ENCODE data around the gene DGKI.

Gene DGKI

DNA sequence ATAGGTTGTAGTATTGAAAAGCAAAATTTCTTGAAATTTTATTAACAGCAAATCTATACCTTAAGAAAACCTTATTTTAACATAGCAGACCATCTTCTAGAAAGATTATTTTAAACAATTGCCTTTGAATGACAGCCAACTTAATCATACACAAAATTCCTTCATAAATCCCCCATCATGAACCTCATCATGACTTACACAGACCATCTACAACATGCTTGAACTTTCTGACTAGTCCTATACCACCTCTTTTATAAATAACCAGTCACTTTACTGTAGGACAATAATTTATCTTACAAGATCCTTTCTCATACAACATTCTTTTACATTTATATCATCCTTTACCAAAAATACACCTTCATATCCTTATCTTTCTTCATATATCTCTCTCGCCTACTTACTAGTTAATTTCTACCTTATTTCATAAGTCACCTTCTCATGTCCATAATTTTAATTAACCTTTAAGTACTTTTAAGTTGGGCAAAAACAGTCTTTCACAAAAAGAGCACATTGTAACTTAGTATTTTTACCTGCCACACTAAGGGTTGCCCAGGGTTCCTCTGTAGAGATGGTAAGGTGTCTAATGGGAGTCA lies 486.6 kb downstream of the DGKI start:
- H3K18ac ChIP-seq (ENCODE audit: low read length), result no peak overlapping the region
- no peak overlapping the region for H3K9ac ChIP-seq (ENCODE audit: low read length)
- no peak overlapping the region for H3K23ac ChIP-seq (ENCODE audit: low read length)
- no peaks in the 10 kb centered on the region for H3K36me3 ChIP-seq (ENCODE audit: control insufficient read depth in 1 of 2, insufficient read depth in 2 of 2, low read length in 2 of 2)
- H3K4me3 ChIP-seq (ENCODE audit: low read depth, low read length), result no peak overlapping the region
- no peak overlapping the region for H3K4me2 ChIP-seq (ENCODE audit: low read length)
- H3K79me1 ChIP-seq (ENCODE audit: low read length), result no peaks in the 10 kb centered on the region
- H2AFZ ChIP-seq (ENCODE audit: insufficient read depth, low read length, poor library complexity), result no peak overlapping the region
- H4K91ac ChIP-seq (ENCODE audit: low read depth, low read length), result no peak overlapping the region
- H3K79me2 ChIP-seq (ENCODE audit: control insufficient read depth, insufficient read depth, low read length, poor library complexity), result no peaks in the 10 kb centered on the region
- H4K12ac ChIP-seq (ENCODE audit: low read depth, low read length), result no peak overlapping the region
- no peak overlapping the region for H2BK120ac ChIP-seq (ENCODE audit: insufficient read depth, low read length, poor library complexity)
- H3K9me3 ChIP-seq (ENCODE audit: insufficient read depth, low read depth, low read length), result peaks cover 8% of the 10 kb centered on the region
- no peak overlapping the region for H2BK12ac ChIP-seq (ENCODE audit: low read length)
- H3K4ac ChIP-seq (ENCODE audit: low read depth, low read length), result no peak overlapping the region
- 67% methylated on average over 1 of the region's 1 CpG for WGBS (ENCODE audit: extremely low coverage, insufficient coverage, insufficient read length)
- no peak for DNase-seq
- no peak overlapping the region for H2BK5ac ChIP-seq (ENCODE audit: low read depth, low read length, poor library complexity)
- H3K14ac ChIP-seq (ENCODE audit: low read length), result no peak overlapping the region
- H4K8ac ChIP-seq (ENCODE audit: low read depth, low read length), result no peak overlapping the region
- no peaks in the 10 kb centered on the region for H3K27me3 ChIP-seq (ENCODE audit: insufficient read depth, low read length)
- H3K27ac ChIP-seq (ENCODE audit: low read depth, low read length), result no peak overlapping the region
- no peaks in the 10 kb centered on the region for H3K4me1 ChIP-seq (ENCODE audit: control insufficient read depth in 1 of 2, insufficient read depth in 2 of 2, low read length in 2 of 2)
- H2AK5ac ChIP-seq (ENCODE audit: low read length), result no peak overlapping the region

- Histone ChIP-seq H2BK12ac (ENCODE audit: low read length) (no peak overlapping the region), H2AFZ (ENCODE audit: insufficient read depth, low read length, poor library complexity) (no peak overlapping the region), H2BK120ac (ENCODE audit: insufficient read depth, low read length, poor library complexity) (no peak overlapping the region), H4K91ac (ENCODE audit: low read depth, low read length) (no peak overlapping the region), H3K9ac (ENCODE audit: low read length) (no peak overlapping the region), H3K4ac (ENCODE audit: low read depth, low read length) (no peak overlapping the region), H3K79me1 (ENCODE audit: low read length) (no peaks in the 10 kb centered on the region), H3K4me3 (ENCODE audit: low read depth, low read length) (no peak overlapping the region), H3K9me3 (ENCODE audit: insufficient read depth, low read depth, low read length) (peaks cover 2% of the 10 kb centered on the region), H3K18ac (ENCODE audit: low read length) (no peak overlapping the region), H3K14ac (ENCODE audit: low read length) (no peak overlapping the region), H3K79me2 (ENCODE audit: control insufficient read depth, insufficient read depth, low read length, poor library complexity) (no peaks in the 10 kb centered on the region), H3K4me1 (ENCODE audit: control insufficient read depth in 1 of 2, insufficient read depth in 2 of 2, low read length in 2 of 2) (no peaks in the 10 kb centered on the region), H3K36me3 (ENCODE audit: control insufficient read depth in 1 of 2, insufficient read depth in 2 of 2, low read length in 2 of 2) (no peaks in the 10 kb centered on the region), H4K8ac (ENCODE audit: low read depth, low read length) (no peak overlapping the region), H3K27me3 (ENCODE audit: insufficient read depth, low read length) (no peaks in the 10 kb centered on the region), H2AK5ac (ENCODE audit: low read length) (no peak overlapping the region), H3K27ac (ENCODE audit: low read depth, low read length) (no peak overlapping the region), H3K4me2 (ENCODE audit: low read length) (no peak overlapping the region), H3K23ac (ENCODE audit: low read length) (no peak overlapping the region), H2BK5ac (ENCODE audit: low read depth, low read length, poor library complexity) (no peak overlapping the region), H4K12ac (ENCODE audit: low read depth, low read length) (no peak overlapping the region)
- no peak for DNase-seq
Measured at GRCh38 chr7:137354961-137355360, 491.8 kb downstream of the DGKI start.

DNA sequence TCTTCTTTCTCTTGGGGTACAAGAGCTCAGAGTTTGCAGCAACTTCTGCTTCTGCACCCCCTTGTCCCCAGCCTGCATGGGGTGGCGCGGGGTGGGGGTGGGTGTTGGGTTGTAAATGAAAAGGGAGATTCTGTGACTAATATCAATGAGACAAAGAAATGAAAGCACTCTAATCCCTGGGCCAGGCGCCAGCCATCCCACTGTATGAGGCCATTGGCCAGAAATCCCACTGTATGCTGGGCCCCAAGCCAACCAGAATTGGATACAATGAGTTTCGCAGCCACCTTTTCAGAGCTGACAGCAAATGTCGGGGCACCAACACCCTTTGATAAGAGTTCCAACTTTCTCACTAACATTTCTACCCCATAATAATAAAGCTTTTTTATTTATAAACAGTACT lies 492.4 kb downstream of the DGKI start:
- no peak overlapping the region for H2AFZ ChIP-seq (ENCODE audit: insufficient read depth, low read length, poor library complexity)

GRCh38 chr7:137351941-137352340 lies 494.8 kb downstream of the DGKI start:
- Histone ChIP-seq H2BK12ac (ENCODE audit: low read length) (no peak overlapping the region), H3K4me1 (ENCODE audit: control insufficient read depth in 1 of 2, insufficient read depth in 2 of 2, low read length in 2 of 2) (no peaks in the 10 kb centered on the region), H2AK5ac (ENCODE audit: low read length) (no peak overlapping the region), H2AFZ (ENCODE audit: insufficient read depth, low read length, poor library complexity) (no peak overlapping the region), H2BK120ac (ENCODE audit: insufficient read depth, low read length, poor library complexity) (no peak overlapping the region), H3K79me2 (ENCODE audit: control insufficient read depth, insufficient read depth, low read length, poor library complexity) (no peaks in the 10 kb centered on the region), H3K36me3 (ENCODE audit: control insufficient read depth in 1 of 2, insufficient read depth in 2 of 2, low read length in 2 of 2) (no peaks in the 10 kb centered on the region), H3K9me3 (ENCODE audit: insufficient read depth, low read depth, low read length) (peaks cover 2% of the 10 kb centered on the region), H3K4me3 (ENCODE audit: low read depth, low read length) (no peak overlapping the region), H2BK5ac (ENCODE audit: low read depth, low read length, poor library complexity) (no peak overlapping the region), H4K8ac (ENCODE audit: low read depth, low read length) (no peak overlapping the region), H3K4me2 (ENCODE audit: low read length) (no peak overlapping the region), H3K79me1 (ENCODE audit: low read length) (no peaks in the 10 kb centered on the region), H3K9ac (ENCODE audit: low read length) (no peak overlapping the region), H3K27ac (ENCODE audit: low read depth, low read length) (no peak overlapping the region), H4K91ac (ENCODE audit: low read depth, low read length) (no peak overlapping the region), H3K4ac (ENCODE audit: low read depth, low read length) (no peak overlapping the region), H3K18ac (ENCODE audit: low read length) (no peak overlapping the region), H3K27me3 (ENCODE audit: insufficient read depth, low read length) (no peaks in the 10 kb centered on the region), H3K14ac (ENCODE audit: low read length) (no peak overlapping the region), H3K23ac (ENCODE audit: low read length) (no peak overlapping the region), H4K12ac (ENCODE audit: low read depth, low read length) (no peak overlapping the region)
- DNase-seq, result no peak
- WGBS (ENCODE audit: extremely low coverage, insufficient coverage, insufficient read length), result 100% methylated on average over 1 of the region's 2 CpGs

More for the DNA sequence above, 492.4 kb downstream of the DGKI start:
- Histone ChIP-seq H3K9ac (ENCODE audit: low read length) (no peak overlapping the region), H3K4ac (ENCODE audit: low read depth, low read length) (no peak overlapping the region), H3K79me1 (ENCODE audit: low read length) (no peaks in the 10 kb centered on the region), H2BK120ac (ENCODE audit: insufficient read depth, low read length, poor library complexity) (no peak overlapping the region), H3K4me3 (ENCODE audit: low read depth, low read length) (no peak overlapping the region), H2AK5ac (ENCODE audit: low read length) (no peak overlapping the region), H4K12ac (ENCODE audit: low read depth, low read length) (no peak overlapping the region), H3K27me3 (ENCODE audit: insufficient read depth, low read length) (no peaks in the 10 kb centered on the region), H3K4me2 (ENCODE audit: low read length) (no peak overlapping the region), H4K8ac (ENCODE audit: low read depth, low read length) (no peak overlapping the region), H2BK12ac (ENCODE audit: low read length) (no peak overlapping the region), H4K91ac (ENCODE audit: low read depth, low read length) (no peak overlapping the region), H3K36me3 (ENCODE audit: control insufficient read depth in 1 of 2, insufficient read depth in 2 of 2, low read length in 2 of 2) (no peaks in the 10 kb centered on the region), H3K4me1 (ENCODE audit: control insufficient read depth in 1 of 2, insufficient read depth in 2 of 2, low read length in 2 of 2) (no peaks in the 10 kb centered on the region), H3K14ac (ENCODE audit: low read length) (no peak overlapping the region), H3K18ac (ENCODE audit: low read length) (no peak overlapping the region), H3K9me3 (ENCODE audit: insufficient read depth, low read depth, low read length) (peaks cover 2% of the 10 kb centered on the region), H3K27ac (ENCODE audit: low read depth, low read length) (no peak overlapping the region), H2BK5ac (ENCODE audit: low read depth, low read length, poor library complexity) (no peak overlapping the region), H3K23ac (ENCODE audit: low read length) (no peak overlapping the region), H3K79me2 (ENCODE audit: control insufficient read depth, insufficient read depth, low read length, poor library complexity) (no peaks in the 10 kb centered on the region)
- WGBS (ENCODE audit: extremely low coverage, insufficient coverage, insufficient read length), result no CpG with 5 or more reads among the region's 5 CpGs
- no peak for DNase-seq

All from trophoblast cell (in vitro differentiated cells and primary cell).